SK-N-SH (cell line): ENCODE measurements around the gene C11orf65. TPM values are rescaled to one million over a fixed set of nuclear protein-coding genes. Genes with fewer than 3 reads are reported as not detected.
A peak's percentile ranks its signal among the peaks of the same experiment; 100 is the strongest.

Source experiments
- CTCF ChIA-PET: fragments of 300-600, 350-600 bp; formaldehyde crosslinking; extraction: SDS; loops from one replicate; lab custom pipeline; 2021; lab: Yijun Ruan, JAX
- POLR2A ChIA-PET: fragments of 350-600 bp; sonication (Branson Sonifier 250); formaldehyde crosslinking; extraction: SDS; loops from one replicate; lab custom pipeline; 2020; ENCODE audit warnings: antibody characterized with exemption, inconsistent platforms; lab: Yijun Ruan, JAX
- DNase-seq: peaks from one replicate; pipeline ENCODE4 v3.0.0; 2012
- H2AFZ ChIP-seq: fragments of 200-600 bp; sonication (generic); 2 replicates; pipeline ENCODE4 v1.8.1; 2016; ENCODE audit warnings: antibody characterized with exemption, mild to moderate bottlenecking, low read depth
- H3F3A ChIP-seq: fragments of 200-600 bp; sonication (generic); replicated peaks from 2 replicates; pipeline ENCODE3; 2016; ENCODE audit warnings: antibody characterized with exemption, mild to moderate bottlenecking; ENCODE audit not compliant: insufficient read depth
- H3K27ac ChIP-seq, 2 experiments: fragments of 200-500 bp in 1 of 2; fragments of 200-600 bp in 1 of 2; sonication (Bioruptor generic) in 1 of 2; sonication (generic), shearing (Covaris generic) in 1 of 2; 2 replicates each; pipeline versions ENCODE4 v1.5.1 to v1.6.1; 2014 to 2016; ENCODE audit warnings: low read depth in 2 of 2, inconsistent platforms in 1 of 2, low read length in 1 of 2, mild to moderate bottlenecking in 1 of 2, mixed read lengths in 1 of 2
- H3K27me3 ChIP-seq: fragments of 200-600 bp; sonication (generic), shearing (Covaris generic); 2 replicates; pipeline ENCODE4 v1.6.1; 2016; ENCODE audit warnings: mixed run types; ENCODE audit not compliant: insufficient read depth
- H3K36me3 ChIP-seq, 2 experiments: fragments of 200-500 bp in 1 of 2; fragments of 200-600 bp in 1 of 2; sonication (Bioruptor generic) in 1 of 2; sonication (generic) in 1 of 2; replicated peaks in 1 of 2; 2 replicates each; pipeline versions ENCODE3 to v1.5.1; 2014 to 2016; ENCODE audit warnings: low read length in 1 of 2, mild to moderate bottlenecking in 1 of 2; ENCODE audit not compliant: insufficient read depth in 2 of 2, control insufficient read depth in 1 of 2
- H3K4me1 ChIP-seq, 2 experiments: fragments of 200-500 bp in 1 of 2; fragments of 200-600 bp in 1 of 2; sonication (Bioruptor generic) in 1 of 2; sonication (generic), shearing (Covaris generic) in 1 of 2; 2 replicates each; pipeline versions ENCODE4 v1.5.1 to v1.6.1; 2014 to 2016; ENCODE audit warnings: low read depth in 1 of 2, low read length in 1 of 2, mixed run types in 1 of 2; ENCODE audit not compliant: insufficient read depth in 2 of 2, control insufficient read depth in 1 of 2
- H3K4me2 ChIP-seq: fragments of 200-600 bp; sonication (generic), shearing (Covaris generic); 2 replicates; pipeline ENCODE4 v1.6.1; 2017; ENCODE audit warnings: mixed run types
- H3K4me3 ChIP-seq, 2 experiments: fragments of 200-500 bp in 1 of 2; fragments of 200-600 bp in 1 of 2; sonication (Bioruptor generic) in 1 of 2; sonication (generic), shearing (Covaris generic) in 1 of 2; 2 replicates each; pipeline versions ENCODE4 v1.5.1 to v1.8.1; 2014 to 2016; ENCODE audit warnings: low read depth in 2 of 2, inconsistent platforms in 1 of 2, low read length in 1 of 2, mild to moderate bottlenecking in 1 of 2, mixed read lengths in 1 of 2, moderate library complexity in 1 of 2
- H3K79me2 ChIP-seq: fragments of 200-600 bp; sonication (generic); 2 replicates; pipeline ENCODE4 v1.8.1; 2017; ENCODE audit warnings: mild to moderate bottlenecking; ENCODE audit not compliant: insufficient read depth
- H3K9ac ChIP-seq: fragments of 200-600 bp; sonication (generic); 2 replicates; pipeline ENCODE4 v1.6.1; 2017; ENCODE audit warnings: mixed run types
- H3K9me2 ChIP-seq: fragments of 200-600 bp; sonication (generic); 2 replicates; pipeline ENCODE4 v1.6.1; 2017; ENCODE audit warnings: mixed run types
- H3K9me3 ChIP-seq: fragments of 200-600 bp; sonication (generic); 2 replicates; pipeline ENCODE4 v1.6.1; 2017; ENCODE audit warnings: mixed run types, mild to moderate bottlenecking, moderate library complexity
- H4K20me1 ChIP-seq: fragments of 200-600 bp; sonication (generic); 2 replicates; pipeline ENCODE4 v1.6.1; 2017; ENCODE audit warnings: mild to moderate bottlenecking, mixed run types; ENCODE audit not compliant: insufficient read depth
- CHD2 ChIP-seq: fragments of 150-350 bp; IDR thresholded peaks from 2 replicates; pipeline ENCODE4 v1.6.1; 2018; ENCODE audit warnings: low read length; ENCODE audit not compliant: partially characterized antibody
- EP300 ChIP-seq, 2 experiments: IDR thresholded peaks; 2 replicates each; pipeline versions ENCODE4 v1.4.0 to v1.6.1; 2012; ENCODE audit warnings: borderline replicate concordance in 1 of 2, low read depth in 1 of 2, low read length in 1 of 2
- FOXJ3 ChIP-seq: sonication (generic); formaldehyde crosslinking; IDR thresholded peaks from 2 replicates; pipeline ENCODE4 v1.5.1; 2020; ENCODE audit warnings: mild to moderate bottlenecking, missing genetic modification reagents
- FOXM1 ChIP-seq: IDR thresholded peaks from 2 replicates; pipeline ENCODE4 v1.4.0; 2012; ENCODE audit warnings: low read depth, mild to moderate bottlenecking
- PBX3 ChIP-seq: IDR thresholded peaks from 2 replicates; pipeline ENCODE4; 2012
- POLR2AphosphoS5 ChIP-seq: IDR thresholded peaks from 2 replicates; pipeline ENCODE4 v1.6.1; 2012; ENCODE audit warnings: low read depth, low read length
- RCOR1 ChIP-seq: fragments of 150-350 bp; IDR thresholded peaks from 2 replicates; pipeline ENCODE4 v1.6.1; 2017; ENCODE audit warnings: antibody characterized with exemption, low read length
- YY1 ChIP-seq: IDR thresholded peaks from 2 replicates; pipeline ENCODE4 v1.4.0; 2012; ENCODE audit warnings: low read depth, mild to moderate bottlenecking
- WGBS: methylation state at CpG from one replicate; pipeline ENCODE4 v1.1.6; 2017; ENCODE audit warnings: low lambda C conversion rate; 5-methylcytosine and 5-hydroxymethylcytosine counted together
- polyA plus RNA-seq, 3 experiments: library from polyadenylated mRNA; depleted of rRNA; stranded (reverse); fragments of >200 nt; gene quantifications; 2 replicates each; pipeline ENCODE4 v1.2.3, GENCODE V29; 2012

The C11orf65 gene
- polyA plus RNA-seq, 1 of the 3 experiments (the other 2 are of a cell fraction) = 0.07 TPM

GRCh38 chr11:108516125-108516524 lies 48.8 kb upstream of the C11orf65 start (continued):
- no peak for TF ChIP-seq YY1

- CTCF ChIA-PET = interaction anchor here (0.9 kb wide), 1 partner anchor 11 kb away, joined by 3 read pairs; no protein-coding TSS in a partner anchor
- no peak for DNase-seq
- TF ChIP-seq FOXJ3 (CRISPR knock-in tag) = no peak
- no peak for TF ChIP-seq FOXM1
- no peak for TF ChIP-seq CHD2
- TF ChIP-seq, all 33 proteins: peak for 0
Observed at GRCh38 chr11:108512708-108513107, 45.4 kb upstream of the C11orf65 start.

GRCh38 chr11:108511851-108512474 lies 44.6 kb upstream of the C11orf65 start:
- Histone ChIP-seq H3K4me3 (no peak overlapping the region), H3K9me3 (no peaks in the 10 kb centered on the region), H4K20me1 (no peaks in the 10 kb centered on the region), H3K27ac (no peak overlapping the region), H3K4me2 (no peak overlapping the region), H2AFZ (peak overlapping the region; percentile 26; the same call in 1 of the 2 replicates), H3K27me3 (no peaks in the 10 kb centered on the region), H3K9ac (no peak overlapping the region), H3K9me2 (no peaks in the 10 kb centered on the region), H3K79me2 (no peaks in the 10 kb centered on the region), H3K4me1 (no peaks in the 10 kb centered on the region), H3F3A (no peaks in the 10 kb centered on the region), H3K36me3 (no peaks in the 10 kb centered on the region)
- DNase-seq = no peak
- WGBS = 52% methylated on average over 2 of the region's 2 CpGs
- CTCF ChIA-PET = no interaction called here
- POLR2A ChIA-PET = no interaction called here
- TF ChIP-seq POLR2AphosphoS5 = no peak
- no peak for TF ChIP-seq RCOR1
- no peak for TF ChIP-seq PBX3
- no peak for TF ChIP-seq CHD2
- no peak for TF ChIP-seq EP300 (IDR thresholded peaks at IDR 0.05; ENCODE audit: borderline replicate concordance in 1 of 2, low read depth in 1 of 2, low read length in 1 of 2)

More at GRCh38 chr11:108512708-108513107, 45.4 kb upstream of the C11orf65 start:
- Histone ChIP-seq H3K9me2 (no peaks in the 10 kb centered on the region), H3K4me3 (no peak overlapping the region), H3K36me3 (no peaks in the 10 kb centered on the region), H3K9ac (no peak overlapping the region), H3K27ac (no peak overlapping the region), H3K9me3 (no peaks in the 10 kb centered on the region), H3K4me1 (no peaks in the 10 kb centered on the region), H4K20me1 (no peaks in the 10 kb centered on the region), H3K79me2 (no peaks in the 10 kb centered on the region), H2AFZ (no peak overlapping the region), H3F3A (no peaks in the 10 kb centered on the region), H3K27me3 (no peaks in the 10 kb centered on the region), H3K4me2 (no peak overlapping the region)
- WGBS = 32% methylated on average over 2 of the region's 2 CpGs
- POLR2A ChIA-PET = no interaction called here
